Stimulated activated CD4-positive, alpha-beta T cell treated with anti-CD3 and anti-CD28 coated beads, Interleukin-4, amount 100 ng/mL, for 4 hours (primary cell): ENCODE results near the gene ITGBL1.

Source experiments
- DNase-seq, 2 experiments: peaks; one replicate each; pipeline ENCODE4 v3.0.0-alpha.2; 2020

ITGBL1 gene

DNA sequence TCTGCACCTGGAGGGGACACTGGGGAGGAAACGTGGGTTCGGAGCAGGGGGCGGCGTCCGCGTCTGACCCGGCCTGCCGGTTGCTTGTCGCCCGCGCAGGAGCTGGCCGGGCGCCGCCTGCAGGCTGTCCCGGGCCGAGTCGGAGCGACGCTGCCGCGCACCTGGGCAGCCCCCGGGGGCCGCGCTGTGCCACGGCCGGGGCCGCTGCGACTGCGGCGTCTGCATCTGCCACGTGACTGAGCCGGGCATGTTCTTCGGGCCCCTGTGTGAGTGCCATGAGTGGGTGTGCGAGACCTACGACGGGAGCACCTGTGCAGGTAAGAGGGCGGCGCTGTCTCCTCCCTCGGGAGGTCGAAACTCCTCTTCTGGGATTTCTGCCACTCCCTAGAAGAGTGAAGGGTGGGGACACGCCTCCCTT, 1.3 kb downstream of the ITGBL1 start:
- no peak for DNase-seq

DNA sequence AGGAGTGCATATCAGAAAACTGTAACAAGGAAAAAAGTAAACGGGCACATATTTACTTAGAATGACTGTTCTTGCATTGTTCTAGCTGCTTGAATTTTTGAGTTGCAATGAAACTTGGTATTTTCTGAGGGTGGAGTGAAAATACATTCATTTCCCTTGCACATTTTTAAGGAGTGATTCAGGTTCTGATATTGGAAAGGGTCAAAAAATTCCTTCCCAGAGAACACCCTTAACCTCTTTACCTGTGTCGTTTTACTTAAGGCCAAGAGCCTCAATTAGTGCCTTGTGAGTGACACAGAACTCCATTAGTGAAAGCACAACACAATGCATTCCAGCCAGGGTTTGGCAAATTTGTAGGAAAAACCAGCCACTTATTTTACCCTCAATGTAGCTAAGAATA, 2.3 kb downstream of the ITGBL1 start:
- no peak for DNase-seq

GRCh38 chr13:101455863-101456262, 3.4 kb downstream of the ITGBL1 start:
- no peak for DNase-seq

DNA sequence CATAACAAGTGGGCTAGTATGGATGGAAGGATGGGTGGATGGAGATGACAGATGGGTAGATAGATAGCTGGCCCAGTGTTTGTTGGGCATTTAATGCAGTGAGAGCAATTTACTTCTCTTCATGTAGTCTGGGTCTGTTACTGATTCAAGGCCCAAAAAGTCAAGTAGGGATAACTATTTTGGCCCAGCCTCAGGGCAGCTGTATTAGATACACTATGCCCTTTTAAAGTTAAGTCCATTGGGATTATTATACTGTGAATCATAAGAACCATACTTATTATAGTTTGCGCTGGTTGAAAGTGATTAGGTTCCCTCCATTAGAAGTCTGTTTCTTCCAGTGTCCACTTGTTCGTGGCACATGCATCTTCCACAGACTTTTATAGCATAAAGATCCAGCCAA, 4.7 kb downstream of the ITGBL1 start:
- no peak for DNase-seq

GRCh38 chr13:101465877-101466276, 13.4 kb downstream of the ITGBL1 start:
- no peak for DNase-seq

DNA sequence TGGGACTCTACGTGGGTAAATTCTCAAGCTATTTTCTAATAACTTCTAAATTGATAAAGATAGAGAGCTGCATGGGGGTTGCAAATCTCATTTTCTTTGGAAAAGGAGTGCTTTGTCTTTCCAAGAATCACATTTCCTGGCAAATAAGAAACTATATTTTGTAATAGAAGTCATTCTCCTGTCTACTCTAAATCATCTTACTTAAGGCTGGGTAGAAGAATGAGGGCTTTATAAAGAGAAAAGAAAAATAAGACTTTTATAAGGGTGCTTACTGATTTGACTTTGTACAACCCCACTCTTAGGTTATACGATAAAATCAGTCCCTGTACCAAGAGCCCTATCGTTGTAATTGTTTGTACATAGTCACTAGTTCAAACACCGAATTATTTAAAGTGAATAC, 14.9 kb downstream of the ITGBL1 start:
- DNase-seq: no peak

- DNase-seq: no peak
These were observed 21.0 kb downstream of the ITGBL1 start for GRCh38 chr13:101473458-101473857.

GRCh38 chr13:101474419-101474957, 22.0 kb downstream of the ITGBL1 start:
- DNase-seq: no peak

GRCh38 chr13:101475536-101475935, 23.1 kb downstream of the ITGBL1 start:
- DNase-seq: no peak

- no peak for DNase-seq
These were observed 28.9 kb downstream of the ITGBL1 start for GRCh38 chr13:101481421-101481820.

- DNase-seq: no peak
These were observed 34.4 kb downstream of the ITGBL1 start for GRCh38 chr13:101486708-101487437.

GRCh38 chr13:101487438-101487830, 35.0 kb downstream of the ITGBL1 start:
- no peak for DNase-seq

DNA sequence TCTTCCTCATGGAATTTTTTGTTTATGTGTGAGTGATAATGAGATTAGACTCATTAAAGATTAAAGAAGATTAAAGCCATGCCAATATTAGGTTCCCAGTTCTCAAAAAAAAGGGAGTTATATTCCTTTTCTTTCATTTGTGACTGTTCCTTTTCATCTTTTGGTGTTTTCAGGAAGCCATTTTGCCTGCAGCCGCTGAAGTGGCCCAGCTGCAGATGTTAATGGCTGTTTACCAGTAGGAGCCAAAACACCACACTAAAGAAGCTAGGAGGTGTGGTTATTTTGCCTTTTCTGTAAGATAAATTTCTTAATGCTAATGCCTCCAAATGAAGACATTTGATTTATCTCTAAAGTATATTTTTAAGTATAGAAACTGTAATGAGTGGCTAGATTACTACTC, 36.3 kb downstream of the ITGBL1 start:
- DNase-seq: no peak

DNA sequence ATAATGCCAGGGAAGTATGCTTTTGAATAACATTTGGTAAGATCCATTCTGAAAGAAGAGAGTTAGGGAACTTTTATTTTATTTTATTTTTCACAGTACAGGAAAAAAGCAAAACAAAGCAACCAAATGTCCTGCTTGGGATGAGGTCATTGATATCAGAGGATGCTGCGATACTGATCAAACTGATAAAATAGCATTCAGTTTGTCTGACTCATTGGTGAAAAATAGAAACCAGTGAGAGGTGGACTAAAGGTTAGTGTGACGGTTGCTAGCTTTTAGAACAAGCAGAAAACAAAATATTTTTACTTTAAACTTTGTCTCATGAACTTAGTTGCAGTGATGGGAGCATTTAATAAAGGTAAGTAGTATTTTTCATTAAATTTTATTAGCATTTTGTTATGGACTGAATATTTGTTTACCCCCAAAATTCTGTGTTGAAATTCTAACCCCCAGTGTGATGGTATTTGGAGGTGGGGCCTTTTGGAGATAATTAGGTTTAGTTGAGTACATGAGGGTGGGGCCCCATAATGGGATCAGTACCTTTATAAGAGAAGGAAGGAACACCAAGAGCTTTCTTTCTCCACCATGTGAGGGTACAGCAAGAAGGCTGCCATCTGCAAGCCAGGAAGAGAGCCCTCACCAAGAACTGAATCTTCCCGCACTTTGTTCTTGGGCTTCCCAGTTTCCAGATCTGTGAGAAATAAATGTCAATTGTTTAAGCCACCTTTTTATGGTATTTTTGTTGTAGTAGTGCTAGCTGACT, 37.3 kb downstream of the ITGBL1 start:
- DNase-seq: no peak

- DNase-seq: no peak
These were observed 38.0 kb downstream of the ITGBL1 start for GRCh38 chr13:101490406-101491015.

- DNase-seq: no peak
These were observed 39.9 kb downstream of the ITGBL1 start for GRCh38 chr13:101492251-101492910.

DNA sequence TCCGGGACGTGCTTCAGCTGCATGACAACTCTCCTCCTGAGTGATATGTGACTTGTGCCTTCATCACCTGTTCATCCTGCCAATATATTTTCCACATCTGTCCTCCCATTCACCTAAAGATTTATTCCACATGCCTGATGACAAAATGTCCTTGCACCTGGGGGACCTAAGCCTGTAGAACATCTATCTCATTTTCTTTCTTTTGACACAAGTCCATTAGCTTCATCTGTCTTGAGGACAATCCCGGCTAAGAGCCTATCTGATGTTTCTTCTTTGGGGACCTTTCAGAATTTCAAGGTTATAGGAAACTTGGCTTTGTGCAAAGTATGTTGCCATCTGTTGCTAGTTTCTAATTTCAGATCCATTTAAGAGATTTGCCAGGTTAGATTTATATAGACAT, 41.1 kb downstream of the ITGBL1 start:
- no peak for DNase-seq

DNA sequence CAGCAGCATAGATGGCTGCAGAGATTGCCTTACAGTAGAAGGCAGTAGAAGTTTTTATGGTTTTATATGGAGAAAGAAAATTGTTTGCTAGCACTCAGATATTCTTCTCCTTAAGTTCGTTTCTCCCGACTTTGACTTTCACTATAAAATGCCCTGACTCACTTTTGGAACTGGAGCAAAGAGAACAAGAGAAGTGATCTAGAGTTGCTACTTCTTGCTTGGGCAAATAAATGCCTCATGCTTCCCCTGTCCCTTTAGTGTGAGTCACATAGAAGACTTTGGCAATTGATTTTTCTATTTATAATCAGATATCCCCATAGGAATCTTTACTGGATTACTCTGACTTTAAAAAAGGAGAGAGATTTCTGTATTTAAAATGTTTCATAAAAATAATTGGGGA, 46.9 kb downstream of the ITGBL1 start:
- no peak for DNase-seq

- no peak for DNase-seq
These were observed 50.1 kb downstream of the ITGBL1 start for GRCh38 chr13:101502618-101503017.

GRCh38 chr13:101511161-101511560, 58.7 kb downstream of the ITGBL1 start:
- no peak for DNase-seq

DNA sequence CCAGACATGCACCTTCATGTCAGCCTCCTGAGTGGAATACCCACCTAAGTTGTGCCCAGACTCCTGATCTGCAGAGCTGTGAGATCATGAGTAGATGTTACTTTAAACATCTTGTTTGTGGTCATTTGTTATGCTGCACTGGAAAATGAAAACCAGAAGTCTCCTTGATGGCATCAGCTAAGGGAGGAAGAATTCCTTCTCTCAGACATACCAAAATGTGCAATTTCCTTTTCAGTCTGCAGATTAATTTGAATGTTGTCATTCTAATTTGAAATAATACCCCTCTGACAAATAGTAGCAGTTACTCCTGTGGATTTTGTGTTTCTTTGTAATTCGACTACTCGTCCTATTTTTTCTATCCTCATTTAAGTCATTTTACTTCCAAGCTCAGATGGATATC, 59.3 kb downstream of the ITGBL1 start:
- no peak for DNase-seq

DNA sequence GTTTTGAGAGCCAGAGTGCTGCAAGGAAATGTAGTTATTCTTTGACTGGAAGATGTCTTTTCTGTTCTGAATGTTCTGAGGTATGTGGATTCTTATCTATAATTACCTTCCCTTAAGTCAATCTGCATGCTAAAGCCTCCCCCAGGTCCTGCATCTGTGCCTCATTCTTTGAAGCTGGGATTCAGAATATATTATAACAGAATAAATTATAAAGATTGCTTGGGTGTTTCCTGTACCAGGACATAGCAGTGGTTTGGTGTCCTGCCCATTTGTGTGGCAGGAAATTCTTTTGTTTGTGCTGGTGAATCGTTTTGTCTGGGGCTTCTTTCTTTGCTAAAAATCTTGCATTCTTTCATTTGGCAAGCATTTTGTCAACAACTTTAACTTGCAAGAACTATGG, 60.2 kb downstream of the ITGBL1 start:
- DNase-seq: no peak

DNA sequence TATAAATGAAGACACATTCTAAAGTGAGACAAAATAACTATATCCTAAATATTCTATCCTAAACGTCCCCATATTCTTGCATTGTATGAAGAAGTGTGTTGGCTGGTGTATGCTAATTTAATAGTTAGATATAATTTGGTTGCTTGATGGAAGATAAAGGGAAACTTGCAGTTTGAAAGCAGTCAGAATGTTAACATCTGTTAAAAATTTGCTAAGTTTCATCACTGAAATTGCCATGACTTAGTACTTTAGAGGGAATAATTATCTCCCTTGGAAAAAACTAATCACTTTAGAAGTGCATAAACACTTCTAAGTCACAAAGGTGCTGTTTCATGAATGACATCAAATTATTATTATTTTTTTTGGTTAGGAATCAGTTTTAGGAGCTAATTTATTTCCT, 61.6 kb downstream of the ITGBL1 start:
- DNase-seq: no peak
